PC-3 (cell line): ENCODE measurements around the gene RASA2.

ENCODE experiments used
- EZH2 ChIP-seq: fragments of 300-600 bp; sonication (generic); IDR thresholded peaks from one replicate; pipeline ENCODE4 v1.6.1; 2017; ENCODE audit warnings: antibody characterized with exemption, mild to moderate bottlenecking, low read length; ENCODE audit not compliant: unreplicated experiment
- EZH2phosphoT487 ChIP-seq: fragments of 300-600 bp; sonication (generic); IDR thresholded peaks from 2 replicates; pipeline ENCODE4 v1.6.1; 2018; ENCODE audit warnings: mild to moderate bottlenecking, antibody characterized with exemption, low read length, borderline replicate concordance
- TF ChIP-seq, protein P1 (sequence below): fragments of 300-600 bp; sonication (generic); conservative IDR thresholded peaks from 2 replicates; pipeline ENCODE4 v1.5.1; 2017; ENCODE audit warnings: antibody characterized with exemption, low read depth, mild to moderate bottlenecking, low read length

DNA sequence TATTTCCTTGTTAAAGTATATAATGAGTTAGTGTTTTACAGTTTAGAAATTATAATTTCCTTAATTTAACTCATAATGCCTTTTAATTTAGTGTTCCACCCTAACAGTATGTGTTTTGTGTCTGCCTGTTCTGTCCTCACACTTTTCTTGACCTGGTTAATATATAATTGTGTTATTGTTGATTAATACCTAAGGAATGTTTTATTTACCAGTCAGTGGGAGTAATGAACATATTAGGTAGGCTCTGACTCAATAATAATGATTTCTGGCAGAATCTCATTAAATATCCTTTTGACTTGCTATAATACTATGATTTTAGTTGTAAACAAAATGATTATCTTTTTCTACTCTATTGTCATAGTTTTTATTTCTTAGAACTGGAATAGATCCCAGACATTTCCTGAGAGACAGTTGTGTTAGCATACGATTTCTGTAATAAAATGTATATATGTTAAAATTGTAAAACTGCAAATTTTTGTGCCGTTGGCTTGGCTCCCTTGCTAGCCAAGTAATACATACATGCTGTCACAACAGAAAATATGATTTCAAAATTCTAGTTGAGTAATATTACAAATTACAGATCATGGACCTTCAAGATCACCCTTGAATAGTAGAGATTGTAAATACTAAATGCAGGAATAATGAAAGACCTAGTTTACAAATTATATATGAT is 51.9 kb downstream of the RASA2 start:
- TF ChIP-seq, protein P1, sequence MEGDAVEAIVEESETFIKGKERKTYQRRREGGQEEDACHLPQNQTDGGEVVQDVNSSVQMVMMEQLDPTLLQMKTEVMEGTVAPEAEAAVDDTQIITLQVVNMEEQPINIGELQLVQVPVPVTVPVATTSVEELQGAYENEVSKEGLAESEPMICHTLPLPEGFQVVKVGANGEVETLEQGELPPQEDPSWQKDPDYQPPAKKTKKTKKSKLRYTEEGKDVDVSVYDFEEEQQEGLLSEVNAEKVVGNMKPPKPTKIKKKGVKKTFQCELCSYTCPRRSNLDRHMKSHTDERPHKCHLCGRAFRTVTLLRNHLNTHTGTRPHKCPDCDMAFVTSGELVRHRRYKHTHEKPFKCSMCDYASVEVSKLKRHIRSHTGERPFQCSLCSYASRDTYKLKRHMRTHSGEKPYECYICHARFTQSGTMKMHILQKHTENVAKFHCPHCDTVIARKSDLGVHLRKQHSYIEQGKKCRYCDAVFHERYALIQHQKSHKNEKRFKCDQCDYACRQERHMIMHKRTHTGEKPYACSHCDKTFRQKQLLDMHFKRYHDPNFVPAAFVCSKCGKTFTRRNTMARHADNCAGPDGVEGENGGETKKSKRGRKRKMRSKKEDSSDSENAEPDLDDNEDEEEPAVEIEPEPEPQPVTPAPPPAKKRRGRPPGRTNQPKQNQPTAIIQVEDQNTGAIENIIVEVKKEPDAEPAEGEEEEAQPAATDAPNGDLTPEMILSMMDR = no peak
- TF ChIP-seq EZH2 (no peak), EZH2phosphoT487 (no peak)
